H54 (cell line): ENCODE data around the gene SERP1.
A peak's percentile ranks its signal among the peaks of the same experiment; 100 is the strongest.
"Not testable (repeated sequence)": the region's sequence is repeated elsewhere in the genome, so short reads cannot be mapped to it uniquely, and the experiment has no call there.

Experiments used
- DNase-seq: peaks from one replicate; pipeline ENCODE4 v3.0.0; 2011; ENCODE audit warnings: low spot score, mixed read lengths; ENCODE audit not compliant: insufficient read length
- FAIRE-seq: peaks from 3 replicates; lab custom pipeline; 2011; peaks lifted over from hg19 to GRCh38; lab: Jason Lieb, UNC
- POLR2A ChIP-seq: IDR thresholded peaks from 2 replicates; pipeline ENCODE4 v1.6.1; 2011; ENCODE audit warnings: low read depth, mild to moderate bottlenecking, low read length

Gene SERP1

DNA sequence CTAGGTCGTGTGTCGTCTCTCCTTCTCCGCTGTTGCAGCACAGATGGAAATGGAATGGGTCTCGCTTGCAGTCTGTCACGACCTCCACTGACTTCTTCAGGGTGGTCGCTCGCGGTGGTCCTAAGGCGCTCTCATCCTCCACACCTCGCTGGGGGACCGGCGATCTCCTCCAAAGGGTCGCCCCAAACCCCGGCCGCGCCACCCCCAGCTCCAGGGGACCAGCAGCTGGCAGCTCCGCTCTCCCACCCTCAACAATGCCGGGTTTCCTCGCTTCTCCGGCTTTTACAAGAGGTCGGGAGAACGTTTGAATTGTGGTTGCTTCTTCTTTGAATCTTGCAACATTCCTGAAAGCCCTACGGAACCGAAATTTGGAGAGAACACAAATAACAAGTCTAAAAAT lies 25.9 kb downstream of the SERP1 start:
- FAIRE-seq: no peak
- no peak for TF ChIP-seq POLR2A
- DNase-seq: no peak

DNA sequence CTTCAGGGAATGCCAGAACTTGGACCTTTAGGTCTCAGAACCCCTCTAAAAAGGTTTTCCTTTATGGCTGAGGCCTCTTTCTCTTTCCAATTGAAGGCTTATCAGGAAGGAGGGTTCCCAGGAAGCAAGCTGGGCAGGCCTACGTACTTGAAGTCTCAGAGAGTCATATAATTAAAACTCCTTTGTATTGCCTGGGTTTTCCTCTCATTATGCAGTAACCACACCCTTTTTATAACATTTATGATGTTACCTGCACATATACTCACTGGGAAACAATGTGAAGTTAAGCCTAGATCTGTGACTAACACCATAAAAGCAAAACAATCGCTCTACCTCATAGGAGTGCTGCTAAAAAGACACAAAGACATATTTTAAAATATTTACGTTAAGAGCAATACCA lies 27.3 kb downstream of the SERP1 start:
- no peak for TF ChIP-seq POLR2A
- FAIRE-seq: no peak
- DNase-seq: no peak

DNA sequence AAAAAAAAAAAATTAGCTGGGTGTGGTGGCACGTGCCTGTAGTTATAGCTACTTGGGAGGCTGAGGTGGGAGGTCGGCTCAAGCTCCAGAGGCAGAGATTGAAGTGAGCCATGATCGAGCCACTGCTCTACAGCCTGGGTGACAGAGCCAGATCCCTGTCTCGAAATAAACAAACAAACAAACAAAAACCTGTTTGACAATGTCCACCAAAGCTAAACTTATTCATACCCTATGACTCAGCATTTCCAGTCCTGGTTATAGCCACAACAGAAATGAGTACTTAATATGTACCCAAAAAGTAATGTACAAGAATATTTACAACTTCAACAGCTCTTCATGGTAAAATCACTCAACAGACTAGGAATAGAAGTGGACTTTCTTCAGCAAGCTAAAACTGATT lies 31.1 kb downstream of the SERP1 start:
- FAIRE-seq: no peak
- no peak for DNase-seq
- no peak for TF ChIP-seq POLR2A

DNA sequence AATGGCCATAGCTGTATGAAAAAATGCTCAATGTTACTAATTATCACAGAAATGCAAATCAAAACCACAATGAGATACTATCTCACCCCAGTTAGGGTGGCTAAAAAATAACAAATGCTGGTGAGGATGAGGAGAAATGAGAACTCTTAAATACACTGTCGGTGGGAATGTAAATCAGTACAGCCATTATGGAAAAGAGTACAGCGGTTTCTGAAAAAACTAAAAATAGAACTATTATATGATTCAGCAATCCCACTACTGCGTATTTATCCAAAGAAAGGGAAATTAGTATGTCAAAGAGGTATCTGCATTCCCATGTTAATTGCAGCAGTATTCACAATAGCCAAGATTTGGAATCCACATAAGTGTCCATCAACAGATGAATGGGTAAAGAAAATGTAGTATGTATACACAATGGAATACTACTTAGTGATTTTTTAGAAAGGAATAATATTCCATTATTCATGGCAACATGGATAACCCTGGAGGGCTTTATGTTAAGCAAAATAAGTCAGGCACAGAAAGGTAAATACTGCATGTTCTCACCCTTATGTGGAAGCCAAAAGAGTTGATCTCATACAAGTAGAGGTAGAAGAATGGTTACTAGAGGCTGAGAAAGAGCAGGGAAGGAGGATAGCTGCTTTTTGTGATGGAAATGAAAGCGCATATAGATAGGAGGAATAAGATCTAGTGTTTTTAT lies 35.0 kb downstream of the SERP1 start:
- DNase-seq (no peak), FAIRE-seq (no peak)
- no peak for TF ChIP-seq POLR2A

DNA sequence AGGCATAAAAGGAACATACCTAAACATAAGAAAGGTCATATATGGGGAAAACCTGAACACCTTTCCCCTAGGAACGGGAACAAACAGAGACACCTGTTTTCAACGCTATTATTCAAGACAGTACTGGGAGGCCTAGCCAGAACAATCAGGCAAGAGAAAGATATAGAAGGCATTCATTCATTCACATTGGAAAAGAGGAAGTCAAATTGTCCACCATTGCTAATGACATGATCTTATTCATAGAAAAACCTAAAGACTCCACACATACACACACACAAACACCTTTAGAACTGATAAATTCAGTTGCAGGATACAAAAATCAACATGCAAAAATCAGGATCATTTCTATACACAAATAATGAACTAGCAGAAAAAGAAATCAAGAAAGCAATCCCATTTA lies 36.5 kb downstream of the SERP1 start:
- TF ChIP-seq POLR2A: no peak
- no peak for DNase-seq
- no peak for FAIRE-seq

DNA sequence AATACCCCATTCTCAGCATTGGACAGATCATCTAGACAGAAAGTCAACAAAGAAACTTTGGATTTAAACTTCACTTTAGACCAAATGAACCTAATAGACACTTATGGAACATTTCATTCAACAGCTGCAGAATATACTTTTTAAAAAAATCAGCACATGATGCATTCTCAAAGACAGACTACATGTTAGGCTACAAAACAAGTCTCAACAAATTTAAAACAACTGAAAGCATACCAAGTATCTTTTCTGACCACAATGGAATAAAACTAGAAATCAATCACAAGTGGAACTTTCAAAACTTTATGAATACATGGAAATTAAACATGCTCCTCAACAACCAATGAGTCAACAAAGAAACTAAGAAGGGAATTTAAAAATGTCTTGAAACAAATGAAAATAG lies 37.9 kb downstream of the SERP1 start:
- FAIRE-seq (no peak), DNase-seq (no peak)
- no peak for TF ChIP-seq POLR2A

DNA sequence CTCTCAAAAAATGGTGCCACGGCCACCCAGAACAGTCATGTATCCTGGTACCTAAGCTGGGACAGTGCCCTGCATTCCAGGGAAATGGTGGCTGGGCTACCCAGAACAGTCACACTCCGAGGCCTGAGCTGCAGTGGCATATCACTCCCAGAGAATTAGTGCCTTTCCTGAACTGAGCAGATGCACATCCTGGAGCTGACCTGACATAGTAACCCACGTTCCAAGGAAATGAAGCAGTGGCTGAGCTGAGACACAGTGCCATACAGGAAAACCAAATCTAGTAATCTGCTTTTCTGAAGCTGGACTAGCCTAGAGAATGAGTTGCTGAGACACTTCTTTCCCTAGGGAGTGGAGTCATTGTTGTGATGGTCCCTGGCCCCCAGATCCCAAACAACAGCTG lies 41.8 kb downstream of the SERP1 start:
- TF ChIP-seq POLR2A: no peak
- FAIRE-seq: no peak

DNA sequence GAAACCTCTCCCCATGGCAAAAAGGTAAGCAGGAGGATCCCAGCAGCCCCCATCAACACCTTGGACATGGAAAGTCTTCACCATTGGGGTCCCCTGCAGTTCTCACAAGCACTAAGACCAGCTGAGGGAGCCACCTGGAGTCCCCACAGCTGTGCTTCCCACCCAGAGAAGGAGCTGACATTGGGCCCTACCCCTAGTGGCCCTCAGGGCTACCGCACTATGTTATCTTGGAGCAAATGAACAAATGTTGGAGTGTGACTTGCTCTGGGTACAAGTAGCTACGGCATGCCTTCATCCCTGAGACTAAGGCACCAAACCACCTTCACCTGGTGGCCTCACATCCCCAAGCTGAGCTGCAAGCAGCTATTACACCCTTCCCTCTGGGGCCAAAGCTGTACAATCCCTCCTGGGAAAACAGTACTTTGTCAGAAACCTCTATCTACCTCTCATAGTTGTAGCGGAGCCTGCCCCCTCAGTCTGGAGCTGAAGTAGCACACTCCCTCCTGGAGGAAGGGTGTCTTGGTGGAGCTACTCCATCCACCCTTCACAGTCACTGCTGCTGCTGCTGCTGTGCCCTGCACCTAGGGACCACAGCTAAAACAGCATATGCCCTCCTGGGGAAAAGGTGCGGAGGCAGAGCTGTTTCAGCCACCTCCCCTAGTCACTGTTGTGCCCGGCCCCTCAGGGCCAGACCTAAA lies 42.7 kb downstream of the SERP1 start:
- no peak for DNase-seq

More for the DNA sequence above, 41.8 kb downstream of the SERP1 start:
- DNase-seq: no peak

DNA sequence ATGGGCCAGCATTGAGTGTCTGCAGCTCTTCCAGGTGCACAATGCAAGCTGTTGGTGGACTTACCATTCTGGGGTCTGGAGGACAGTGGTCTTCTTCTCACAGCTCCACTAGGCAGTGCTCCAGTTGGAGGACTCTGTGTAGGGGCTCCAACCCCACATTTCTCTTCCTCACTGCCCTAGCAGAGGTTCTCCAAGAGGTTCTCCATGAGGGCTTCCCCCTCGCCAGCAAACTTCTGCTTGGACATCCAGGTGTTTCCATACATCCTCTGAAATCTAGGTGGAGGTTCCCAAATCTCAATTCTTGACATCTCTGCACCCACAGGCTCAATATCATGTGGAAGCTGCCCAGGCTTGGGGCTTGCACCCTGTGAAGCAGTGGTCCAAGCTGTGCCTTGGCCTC lies 45.3 kb downstream of the SERP1 start:
- not testable (repeated sequence) for DNase-seq, FAIRE-seq

More for the DNA sequence above, 42.7 kb downstream of the SERP1 start:
- no peak for TF ChIP-seq POLR2A
- FAIRE-seq: no peak

DNA sequence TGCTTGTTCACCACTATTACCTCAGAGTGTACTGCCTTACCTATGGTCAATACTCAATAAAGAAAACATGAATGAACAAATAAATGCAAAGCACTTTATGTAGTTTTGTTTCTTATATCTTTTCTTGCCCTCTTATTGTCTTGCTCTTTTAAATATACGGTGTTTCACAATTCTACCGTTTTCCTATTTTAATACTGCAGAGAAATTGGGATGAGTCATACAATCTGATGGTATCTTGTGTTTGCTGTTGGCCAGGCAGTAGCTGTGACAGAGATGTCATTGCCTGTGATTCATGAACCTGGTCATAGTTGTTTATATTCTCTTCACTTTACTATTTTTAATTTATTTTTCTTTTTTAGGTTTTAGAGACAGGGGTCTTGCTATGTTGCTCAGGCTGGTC lies 48.3 kb downstream of the SERP1 start:
- FAIRE-seq (no peak), DNase-seq (peak; percentile 26)
- no peak for TF ChIP-seq POLR2A

DNA sequence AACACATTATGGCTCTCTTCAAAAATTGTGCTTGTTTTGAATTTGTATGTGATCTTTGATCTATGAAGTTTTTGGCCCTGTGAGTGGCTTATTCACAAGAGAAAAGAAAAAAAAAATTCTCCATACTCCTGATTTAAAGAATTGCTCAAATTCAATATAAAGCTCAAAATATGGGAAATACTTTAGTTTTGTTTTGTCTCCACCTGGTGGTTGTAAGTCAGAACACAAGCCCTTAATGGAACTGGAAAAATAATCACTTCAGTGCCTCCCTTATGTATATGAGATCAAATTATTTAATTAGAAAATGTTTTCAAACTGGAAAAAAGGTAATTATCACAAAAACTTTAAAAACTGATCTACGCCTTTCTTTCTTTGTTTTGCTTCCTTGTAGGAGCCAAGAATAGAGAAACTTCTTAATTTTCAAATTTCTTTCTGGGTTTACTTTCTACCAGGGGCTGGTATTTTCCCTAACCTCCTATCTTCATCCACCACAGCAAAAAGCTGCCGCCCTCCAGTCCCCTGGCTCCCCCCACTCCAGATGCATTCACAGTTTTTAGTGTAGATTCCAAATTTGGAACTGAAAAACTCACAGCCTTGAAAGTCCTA lies 50.6 kb downstream of the SERP1 start:
- peak; percentile 77 for FAIRE-seq
- DNase-seq: no peak
- no peak for TF ChIP-seq POLR2A

DNA sequence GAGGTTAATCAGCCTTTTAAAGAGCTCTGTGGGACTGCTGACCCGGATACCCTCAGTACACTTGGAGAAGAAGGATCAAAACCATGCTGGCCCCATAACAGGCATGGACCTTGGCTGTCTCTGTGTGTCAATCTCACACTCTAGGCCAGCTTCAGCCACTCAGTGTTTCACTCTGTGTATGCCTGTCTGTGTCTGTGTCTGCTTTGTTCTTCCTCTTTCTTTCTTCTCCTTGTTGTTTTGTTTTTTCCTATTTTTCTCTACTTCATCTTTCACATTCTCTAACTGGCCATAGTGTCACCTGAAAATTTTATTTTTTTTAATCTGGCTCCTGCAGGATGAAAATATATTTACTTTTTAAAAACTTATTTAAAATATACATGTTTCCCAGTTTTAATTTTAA lies 51.1 kb downstream of the SERP1 start:
- DNase-seq (no peak), FAIRE-seq (peak; percentile 60)
- TF ChIP-seq POLR2A: no peak

DNA sequence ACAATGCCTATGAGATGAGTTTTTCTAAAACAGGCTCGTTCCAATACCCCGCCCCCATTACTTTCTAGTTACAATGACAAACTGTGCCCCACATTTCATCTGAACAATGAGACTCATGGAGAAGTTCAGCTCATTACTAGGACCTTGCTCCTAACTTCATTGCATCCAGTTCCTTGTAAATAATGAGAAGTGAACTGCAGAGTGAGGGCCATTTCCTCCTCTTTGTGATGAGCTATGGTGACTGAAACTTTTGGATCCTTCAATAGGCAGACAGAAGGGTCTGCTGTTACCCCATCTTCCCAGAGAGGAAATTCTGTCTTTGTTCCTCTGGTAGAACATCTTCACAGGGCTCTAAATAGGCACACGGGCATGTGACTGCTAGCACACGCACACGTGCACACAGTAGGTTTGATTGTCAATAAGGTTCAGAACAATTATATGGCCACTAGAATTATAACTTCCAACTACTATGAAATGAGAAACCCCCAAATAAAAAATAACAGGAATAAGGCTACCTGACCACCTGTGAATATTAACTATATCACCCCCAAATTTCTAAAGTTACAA lies 51.8 kb downstream of the SERP1 start:
- no peak for TF ChIP-seq POLR2A
- FAIRE-seq: no peak

More for the DNA sequence above, 51.8 kb downstream of the SERP1 start:
- DNase-seq: no peak
